ENCODE results near the gene ISG20L2.

DNA sequence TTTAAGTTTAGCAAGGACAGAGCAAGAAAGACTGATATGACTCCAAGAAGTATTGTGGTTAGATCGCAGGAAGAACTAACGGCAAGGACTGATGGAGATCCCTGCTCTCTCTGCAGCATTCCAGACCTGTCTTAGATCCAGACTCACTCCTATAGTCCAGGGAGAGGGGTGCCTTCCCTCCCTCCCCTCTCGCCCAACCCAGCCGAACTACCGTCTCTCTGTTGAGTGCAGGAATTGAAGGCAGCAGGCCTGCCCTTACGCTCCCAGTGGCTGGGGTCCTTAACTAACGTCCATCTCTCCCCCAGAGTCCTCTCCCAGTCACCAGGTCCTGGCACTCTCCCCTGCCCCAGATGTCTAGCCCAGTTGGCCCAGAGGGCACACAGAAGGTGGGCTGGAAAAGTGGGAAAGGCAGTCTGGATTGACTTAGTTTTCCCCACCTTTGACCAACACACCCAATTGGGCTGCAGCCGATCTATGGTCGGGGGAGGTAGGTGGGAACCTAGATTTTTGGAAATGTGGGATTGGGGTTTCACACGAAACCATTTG lies 24.3 kb downstream of the ISG20L2 start:
- TF ChIP-seq CTCF (IDR thresholded peaks at IDR 0.05) (no peak), POLR2A (IDR thresholded peaks at IDR 0.05) (no peak)
